Activated CD4-positive, alpha-beta T cell treated with anti-CD3 and anti-CD28 coated beads, Interleukin-2, amount 10 ng/mL, durations not matched to agents 24 days and 14 days (primary cell): Measurements from ENCODE around the gene RAB4A. TPM values are rescaled to one million over a fixed set of nuclear protein-coding genes. Genes with fewer than 3 reads are reported as not detected.
A peak's percentile ranks its signal among the peaks of the same experiment; 100 is the strongest.
"Not testable (repeated sequence)": the region's sequence is repeated elsewhere in the genome, so short reads cannot be mapped to it uniquely, and the experiment has no call there.

Experiments used
- DNase-seq: peaks from one replicate; pipeline ENCODE4 v3.0.0; 2022
- H3K27ac Mint-ChIP-seq: one replicate; pipeline ENCODE4 v1.8.0; 2022; ENCODE audit warnings: mild to moderate bottlenecking, mixed read lengths
- H3K27me3 Mint-ChIP-seq: one replicate; pipeline ENCODE4 v1.8.0; 2022; ENCODE audit warnings: mixed read lengths
- H3K36me3 Mint-ChIP-seq: one replicate; pipeline ENCODE4 v1.8.0; 2022; ENCODE audit warnings: low read depth, mild to moderate bottlenecking, mixed read lengths
- H3K4me1 Mint-ChIP-seq: one replicate; pipeline ENCODE4 v1.8.0; 2021; ENCODE audit warnings: mixed read lengths
- H3K4me3 Mint-ChIP-seq: one replicate; pipeline ENCODE4 v1.8.0; 2022; ENCODE audit warnings: mild to moderate bottlenecking, moderate library complexity, mixed read lengths
- H3K9me3 Mint-ChIP-seq: one replicate; pipeline ENCODE4 v1.8.0; 2021; ENCODE audit warnings: mixed read lengths
- intact Hi-C: fragments of 100-400 bp; cut with micrococcal nuclease; formaldehyde crosslinking; loops from one replicate; pipeline ENCODE4 v1.15.1; 2023
- total RNA-seq: library from RNA; stranded (reverse); gene quantifications from 2 replicates; pipeline ENCODE4 v1.2.3, GENCODE V29; 2022

RAB4A gene
- total RNA-seq, 1 donor from 2014 or later, result 34.8 TPM

DNA sequence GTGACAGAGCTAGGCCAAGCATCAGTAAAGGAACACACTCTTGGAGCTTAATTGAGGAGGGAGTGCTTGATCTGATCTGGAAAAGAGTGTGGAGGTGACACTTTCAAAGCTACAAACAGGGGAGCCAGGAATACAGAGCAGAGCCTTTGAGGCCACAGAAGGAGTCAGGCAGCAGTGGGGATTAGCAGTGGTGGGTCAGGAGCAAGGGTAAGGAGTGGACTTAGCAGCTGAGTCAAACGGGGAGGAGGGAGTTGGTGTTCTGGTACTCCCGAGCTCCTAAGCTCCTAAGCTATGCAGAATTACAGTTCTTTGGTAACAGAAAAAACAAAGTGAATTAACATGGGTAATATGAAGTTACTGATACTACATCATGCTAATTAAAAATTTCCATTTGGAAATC lies 14.5 kb downstream of the RAB4A start:
- Mint-ChIP-seq H3K4me1 (peaks cover 29% of the 10 kb centered on the region), H3K36me3 (peaks cover 34% of the 10 kb centered on the region), H3K27me3 (no peaks in the 10 kb centered on the region), H3K27ac (peak overlapping the region; percentile 26), H3K4me3 (no peak overlapping the region), H3K9me3 (peaks cover under 1% of the 10 kb centered on the region)
- intact Hi-C loops, result loop anchor here (5.0 kb wide), 1 partner anchor 57 kb away; the partner anchor contains the start of gene CCSAP
- DNase-seq, result no peak

GRCh38 chr1:229286099-229286766 lies 15.3 kb downstream of the RAB4A start:
- peak overlapping the region; percentile 73 for H3K27ac Mint-ChIP-seq
- H3K27me3 Mint-ChIP-seq, result no peaks in the 10 kb centered on the region
- H3K4me1 Mint-ChIP-seq, result peaks cover 31% of the 10 kb centered on the region
- peaks cover 41% of the 10 kb centered on the region for H3K36me3 Mint-ChIP-seq
- H3K9me3 Mint-ChIP-seq, result peaks cover 8% of the 10 kb centered on the region
- no peak for DNase-seq
- peak overlapping the region; percentile 37 for H3K4me3 Mint-ChIP-seq
- intact Hi-C loops, result loop anchor here (2.0 to 5.0 kb wide), 2 partner anchors 15 to 56 kb away; partner anchors contain the start of genes CCSAP and RAB4A

- Mint-ChIP-seq H3K4me1 (peaks cover 30% of the 10 kb centered on the region), H3K36me3 (peaks cover 46% of the 10 kb centered on the region), H3K27me3 (no peaks in the 10 kb centered on the region), H3K9me3 (peaks cover 8% of the 10 kb centered on the region), H3K4me3 (no peak overlapping the region), H3K27ac (no peak overlapping the region)
- intact Hi-C loops, result loop anchor here (2.0 to 5.0 kb wide), 2 partner anchors 16 to 55 kb away; partner anchors contain the start of genes CCSAP and RAB4A
- no peak for DNase-seq
Observed at GRCh38 chr1:229287267-229287666, 16.4 kb downstream of the RAB4A start.

DNA sequence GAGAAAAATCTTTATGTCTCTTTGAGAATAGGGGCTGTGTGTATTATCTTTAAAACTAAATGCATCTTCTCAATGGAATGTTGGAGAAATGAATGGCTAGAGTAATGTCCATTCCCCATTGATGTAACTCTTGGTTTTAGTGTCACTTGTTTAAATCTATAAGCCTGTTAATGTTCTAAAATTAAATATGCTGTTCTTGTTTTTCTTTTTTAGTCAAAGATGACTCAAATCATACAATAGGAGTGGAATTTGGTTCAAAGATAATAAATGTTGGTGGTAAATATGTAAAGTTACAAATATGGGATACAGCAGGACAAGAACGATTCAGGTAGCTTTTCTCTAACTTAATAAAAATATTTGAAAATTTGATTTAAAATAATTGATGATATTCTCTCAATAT lies 17.6 kb downstream of the RAB4A start:
- intact Hi-C loops, result loop anchor here (5.0 kb wide), 1 partner anchor 54 kb away; the partner anchor contains the start of gene CCSAP
- Mint-ChIP-seq H3K9me3 (peaks cover 8% of the 10 kb centered on the region), H3K4me1 (peaks cover 30% of the 10 kb centered on the region), H3K27me3 (no peaks in the 10 kb centered on the region), H3K27ac (no peak overlapping the region), H3K36me3 (peaks cover 41% of the 10 kb centered on the region), H3K4me3 (no peak overlapping the region)
- no peak for DNase-seq

DNA sequence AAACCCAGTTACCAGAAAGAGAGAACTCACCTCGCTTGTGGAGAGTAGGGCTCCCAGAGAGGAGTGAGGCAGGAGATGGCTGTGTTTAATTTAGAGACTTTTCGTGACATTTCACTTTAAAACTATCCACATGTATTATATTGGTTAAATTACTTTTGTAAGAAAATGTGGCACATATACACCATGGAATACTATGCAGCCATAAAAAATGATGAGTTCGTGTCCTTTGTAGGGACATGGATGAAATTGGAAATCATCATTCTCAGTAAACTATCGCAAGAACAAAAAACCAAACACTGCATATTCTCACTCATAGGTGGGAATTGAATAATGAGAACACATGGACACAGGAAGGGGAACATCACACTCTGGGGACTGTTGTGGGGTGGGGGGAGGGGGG lies 20.8 kb downstream of the RAB4A start:
- H3K27me3 Mint-ChIP-seq, DNase-seq, H3K4me3 Mint-ChIP-seq, H3K27ac Mint-ChIP-seq, H3K9me3 Mint-ChIP-seq, intact Hi-C loops: not testable (repeated sequence)
- Mint-ChIP-seq H3K4me1 (peaks cover 24% of the 10 kb centered on the region), H3K36me3 (peaks cover 43% of the 10 kb centered on the region)

- H3K36me3 Mint-ChIP-seq, result peaks cover 39% of the 10 kb centered on the region
- intact Hi-C loops, result no loop called here
- no peak overlapping the region for H3K4me3 Mint-ChIP-seq
- no peaks in the 10 kb centered on the region for H3K27me3 Mint-ChIP-seq
- no peak overlapping the region for H3K27ac Mint-ChIP-seq
- peaks cover 12% of the 10 kb centered on the region for H3K4me1 Mint-ChIP-seq
- peaks cover 8% of the 10 kb centered on the region for H3K9me3 Mint-ChIP-seq
- no peak for DNase-seq
Observed at GRCh38 chr1:229293528-229294204, 22.8 kb downstream of the RAB4A start.

- intact Hi-C loops, result no loop called here
- Mint-ChIP-seq H3K4me3 (no peak overlapping the region), H3K27ac (no peak overlapping the region), H3K27me3 (no peaks in the 10 kb centered on the region), H3K36me3 (peaks cover 38% of the 10 kb centered on the region), H3K4me1 (peaks cover 15% of the 10 kb centered on the region), H3K9me3 (peaks cover 5% of the 10 kb centered on the region)
- no peak for DNase-seq
Observed at GRCh38 chr1:229295745-229296144, 24.8 kb downstream of the RAB4A start.

- DNase-seq, result no peak
- no peaks in the 10 kb centered on the region for H3K27me3 Mint-ChIP-seq
- no peaks in the 10 kb centered on the region for H3K9me3 Mint-ChIP-seq
- H3K4me1 Mint-ChIP-seq, result peaks cover 15% of the 10 kb centered on the region
- H3K4me3 Mint-ChIP-seq, result no peak overlapping the region
- no peak overlapping the region for H3K27ac Mint-ChIP-seq
- intact Hi-C loops, result no loop called here
- peaks cover 35% of the 10 kb centered on the region for H3K36me3 Mint-ChIP-seq
Observed at GRCh38 chr1:229296541-229296941, 25.6 kb downstream of the RAB4A start.

- intact Hi-C loops, result no loop called here
- no peak for DNase-seq
- H3K36me3 Mint-ChIP-seq, result peaks cover 34% of the 10 kb centered on the region
- H3K27me3 Mint-ChIP-seq, result no peaks in the 10 kb centered on the region
- no peaks in the 10 kb centered on the region for H3K9me3 Mint-ChIP-seq
- H3K27ac Mint-ChIP-seq, result no peak overlapping the region
- H3K4me1 Mint-ChIP-seq, result peaks cover 15% of the 10 kb centered on the region
- no peak overlapping the region for H3K4me3 Mint-ChIP-seq
Observed at GRCh38 chr1:229297746-229298145, 26.8 kb downstream of the RAB4A start.

DNA sequence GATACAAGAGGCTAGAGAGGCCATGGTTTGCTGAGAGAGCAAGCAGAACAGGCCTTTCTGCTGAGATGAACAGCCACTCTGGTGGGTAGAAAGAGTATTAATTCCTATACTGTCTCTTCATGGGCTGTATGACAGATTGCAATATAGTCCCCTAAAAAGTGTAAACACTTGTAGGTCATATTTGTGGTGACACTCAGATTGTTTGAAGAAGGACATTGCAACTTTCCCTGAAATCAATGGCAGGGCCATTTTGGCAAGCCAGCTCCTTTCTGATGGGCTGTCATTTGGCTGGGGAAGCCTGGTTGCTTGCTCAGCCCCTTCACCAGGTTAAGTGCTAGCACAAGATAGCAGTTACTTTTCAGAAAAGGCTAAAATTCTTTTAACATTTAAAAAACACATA lies 27.5 kb downstream of the RAB4A start:
- peaks cover 19% of the 10 kb centered on the region for H3K4me1 Mint-ChIP-seq
- no peak overlapping the region for H3K4me3 Mint-ChIP-seq
- intact Hi-C loops, result no loop called here
- no peaks in the 10 kb centered on the region for H3K9me3 Mint-ChIP-seq
- H3K36me3 Mint-ChIP-seq, result peaks cover 41% of the 10 kb centered on the region
- no peak overlapping the region for H3K27ac Mint-ChIP-seq
- no peaks in the 10 kb centered on the region for H3K27me3 Mint-ChIP-seq
- DNase-seq, result no peak

GRCh38 chr1:229298887-229299503 lies 28.1 kb downstream of the RAB4A start:
- Mint-ChIP-seq H3K36me3 (peaks cover 46% of the 10 kb centered on the region), H3K4me1 (peaks cover 20% of the 10 kb centered on the region)

GRCh38 chr1:229300099-229300757 lies 29.3 kb downstream of the RAB4A start:
- no peak overlapping the region for H3K4me3 Mint-ChIP-seq
- peaks cover 50% of the 10 kb centered on the region for H3K36me3 Mint-ChIP-seq
- no peaks in the 10 kb centered on the region for H3K9me3 Mint-ChIP-seq
- DNase-seq, result no peak
- intact Hi-C loops, result no loop called here
- peaks cover 17% of the 10 kb centered on the region for H3K4me1 Mint-ChIP-seq
- H3K27me3 Mint-ChIP-seq, result no peaks in the 10 kb centered on the region
- H3K27ac Mint-ChIP-seq, result no peak overlapping the region

More at GRCh38 chr1:229298887-229299503, 28.1 kb downstream of the RAB4A start:
- intact Hi-C loops, result no loop called here
- no peak overlapping the region for H3K27ac Mint-ChIP-seq
- no peaks in the 10 kb centered on the region for H3K27me3 Mint-ChIP-seq
- H3K9me3 Mint-ChIP-seq, result no peaks in the 10 kb centered on the region
- no peak overlapping the region for H3K4me3 Mint-ChIP-seq
- no peak for DNase-seq

GRCh38 chr1:229302740-229303139 lies 31.8 kb downstream of the RAB4A start:
- H3K4me1 Mint-ChIP-seq, result peaks cover 17% of the 10 kb centered on the region
- H3K9me3 Mint-ChIP-seq, result no peaks in the 10 kb centered on the region
- H3K27me3 Mint-ChIP-seq, result no peaks in the 10 kb centered on the region
- H3K27ac Mint-ChIP-seq, result no peak overlapping the region
- H3K4me3 Mint-ChIP-seq, result no peak overlapping the region
- H3K36me3 Mint-ChIP-seq, result peaks cover 49% of the 10 kb centered on the region
- intact Hi-C loops, result no loop called here
- DNase-seq, result no peak
